Mesothelial cell of epicardium (in vitro differentiated cells): ENCODE measurements around the gene MACROD2. TPM values are rescaled to one million over a fixed set of nuclear protein-coding genes. Genes with fewer than 3 reads are reported as not detected.

Experiments
- DNase-seq, 2 experiments: peaks; one replicate each; pipeline ENCODE4 v3.0.0; 2021; ENCODE audit warnings: low spot score in 2 of 2; ENCODE audit not compliant: unreplicated experiment in 2 of 2
- H3K27ac Mint-ChIP-seq: 2 replicates; pipeline ENCODE4 v1.8.0; 2021; ENCODE audit warnings: mixed read lengths
- H3K27me3 Mint-ChIP-seq: 2 replicates; pipeline ENCODE4 v1.8.0; 2021; ENCODE audit warnings: low read depth, mixed read lengths
- H3K36me3 Mint-ChIP-seq: 2 replicates; pipeline ENCODE4 v1.8.0; 2021; ENCODE audit warnings: mixed read lengths
- H3K4me1 Mint-ChIP-seq: 2 replicates; pipeline ENCODE4 v1.8.0; 2021; ENCODE audit warnings: mixed read lengths
- H3K4me3 Mint-ChIP-seq: 2 replicates; pipeline ENCODE4 v1.8.0; 2021; ENCODE audit warnings: mild to moderate bottlenecking, moderate library complexity, mixed read lengths
- H3K9me3 Mint-ChIP-seq: 2 replicates; pipeline ENCODE4 v1.8.0; 2021; ENCODE audit warnings: mixed read lengths
- CTCF ChIP-seq: fragments of 200-600 bp; sonication (generic); IDR thresholded peaks from one replicate; pipeline ENCODE4 v1.5.0; 2021; ENCODE audit warnings: antibody characterized with exemption; ENCODE audit not compliant: unreplicated experiment
- total RNA-seq: library from RNA; stranded (reverse); gene quantifications from 3 replicates; pipeline ENCODE4 v1.2.1, GENCODE V29; 2021

The MACROD2 gene
- total RNA-seq, 1 donor from 2014 or later, result 10.0 TPM

- Mint-ChIP-seq H3K9me3 (peaks cover 28% of the 10 kb centered on the region), H3K36me3 (peaks cover 2% of the 10 kb centered on the region), H3K27ac (no peak overlapping the region), H3K4me3 (no peak overlapping the region), H3K27me3 (no peaks in the 10 kb centered on the region), H3K4me1 (peaks cover 5% of the 10 kb centered on the region)
- no peak for DNase-seq
- TF ChIP-seq CTCF, result no peak
These were observed 1892.1 kb downstream of the MACROD2 start for GRCh38 chr20:15887387-15887786.

- Mint-ChIP-seq H3K27me3 (no peaks in the 10 kb centered on the region), H3K4me1 (peaks cover 5% of the 10 kb centered on the region), H3K27ac (no peak overlapping the region), H3K36me3 (peaks cover 2% of the 10 kb centered on the region), H3K4me3 (no peak overlapping the region), H3K9me3 (peaks cover 28% of the 10 kb centered on the region)
- no peak for TF ChIP-seq CTCF
- no peak for DNase-seq
These were observed 1893.7 kb downstream of the MACROD2 start for GRCh38 chr20:15889061-15889460.

- H3K9me3 Mint-ChIP-seq, result peaks cover 28% of the 10 kb centered on the region
- no peak overlapping the region for H3K4me3 Mint-ChIP-seq
- DNase-seq, result no peak
These were observed 1894.4 kb downstream of the MACROD2 start for GRCh38 chr20:15889514-15890256.

GRCh38 chr20:15890407-15890982, 1895.2 kb downstream of the MACROD2 start:
- no peak overlapping the region for H3K27ac Mint-ChIP-seq

More at GRCh38 chr20:15889514-15890256, 1894.4 kb downstream of the MACROD2 start:
- TF ChIP-seq CTCF, result no peak
- Mint-ChIP-seq H3K36me3 (peaks cover 2% of the 10 kb centered on the region), H3K27me3 (no peaks in the 10 kb centered on the region), H3K4me1 (peaks cover 5% of the 10 kb centered on the region), H3K27ac (no peak overlapping the region)

GRCh38 chr20:15895126-15895525, 1899.8 kb downstream of the MACROD2 start:
- Mint-ChIP-seq H3K27ac (no peak overlapping the region), H3K4me1 (no peaks in the 10 kb centered on the region), H3K27me3 (no peaks in the 10 kb centered on the region), H3K9me3 (no peaks in the 10 kb centered on the region), H3K36me3 (no peaks in the 10 kb centered on the region), H3K4me3 (no peak overlapping the region)
- DNase-seq, result no peak
- no peak for TF ChIP-seq CTCF

More at GRCh38 chr20:15890407-15890982, 1895.2 kb downstream of the MACROD2 start:
- Mint-ChIP-seq H3K27me3 (no peaks in the 10 kb centered on the region), H3K9me3 (peaks cover 24% of the 10 kb centered on the region), H3K4me3 (no peak overlapping the region), H3K4me1 (peaks cover 5% of the 10 kb centered on the region), H3K36me3 (peaks cover 2% of the 10 kb centered on the region)
- no peak for TF ChIP-seq CTCF
- DNase-seq, result no peak
